Measurements from ENCODE around the gene RIMBP2.

Gene RIMBP2

GRCh38 chr12:130634866-130635265 lies 81.2 kb downstream of the RIMBP2 start:
- Histone ChIP-seq H3K27me3 (ENCODE audit: low read depth, low read length) (no peaks in the 10 kb centered on the region; the same call in 1 of the 2 replicates), H3K27ac (ENCODE audit: low read length) (no peak overlapping the region)

GRCh38 chr12:130633771-130634170 lies 82.3 kb downstream of the RIMBP2 start:
- H4K20me1 ChIP-seq (ENCODE audit: insufficient read depth, low read length) = no peaks in the 10 kb centered on the region
- no peaks in the 10 kb centered on the region for H3K9me3 ChIP-seq (ENCODE audit: insufficient read depth, low read length)
- no peaks in the 10 kb centered on the region; the same call in 1 of the 2 replicates for H3K27me3 ChIP-seq (ENCODE audit: low read depth, low read length)
- H3K27ac ChIP-seq (ENCODE audit: low read length) = no peak overlapping the region
- no peak overlapping the region for H3K9ac ChIP-seq (ENCODE audit: low read length)
- no peaks in the 10 kb centered on the region for H3K4me1 ChIP-seq (ENCODE audit: low read length)
- H3K4me2 ChIP-seq (ENCODE audit: low read length) = no peak overlapping the region
- TF ChIP-seq EZH2phosphoT487 (IDR thresholded peaks at IDR 0.05; ENCODE audit: low read depth) (no peak), CTCF (IDR thresholded peaks at IDR 0.05; ENCODE audit: low read depth, low read length) (no peak)
- no peaks in the 10 kb centered on the region for H3K36me3 ChIP-seq (replicated peaks; ENCODE audit: low read depth, low read length)
- H2AFZ ChIP-seq (ENCODE audit: low read depth, low read length) = no peak overlapping the region
- H3K4me3 ChIP-seq (ENCODE audit: low read length) = no peak overlapping the region
- H3K79me2 ChIP-seq (ENCODE audit: low read length) = no peaks in the 10 kb centered on the region

More at GRCh38 chr12:130634866-130635265, 81.2 kb downstream of the RIMBP2 start:
- H3K9me3 ChIP-seq (ENCODE audit: insufficient read depth, low read length) = no peaks in the 10 kb centered on the region
- no peak overlapping the region for H2AFZ ChIP-seq (ENCODE audit: low read depth, low read length)
- no peak for TF ChIP-seq EZH2phosphoT487 (IDR thresholded peaks at IDR 0.05; ENCODE audit: low read depth)
- no peak for TF ChIP-seq CTCF (IDR thresholded peaks at IDR 0.05; ENCODE audit: low read depth, low read length)
- H3K4me1 ChIP-seq (ENCODE audit: low read length) = no peaks in the 10 kb centered on the region
- H3K36me3 ChIP-seq (replicated peaks; ENCODE audit: low read depth, low read length) = no peaks in the 10 kb centered on the region
- no peaks in the 10 kb centered on the region for H4K20me1 ChIP-seq (ENCODE audit: insufficient read depth, low read length)
- no peak overlapping the region for H3K4me2 ChIP-seq (ENCODE audit: low read length)
- H3K79me2 ChIP-seq (ENCODE audit: low read length) = no peaks in the 10 kb centered on the region
- H3K9ac ChIP-seq (ENCODE audit: low read length) = no peak overlapping the region
- no peak overlapping the region for H3K4me3 ChIP-seq (ENCODE audit: low read length)

GRCh38 chr12:130632642-130633041 lies 83.5 kb downstream of the RIMBP2 start:
- Histone ChIP-seq H3K9me3 (ENCODE audit: insufficient read depth, low read length) (no peaks in the 10 kb centered on the region), H3K4me3 (ENCODE audit: low read length) (no peak overlapping the region)

GRCh38 chr12:130628304-130628703 lies 87.8 kb downstream of the RIMBP2 start:
- no peaks in the 10 kb centered on the region for H3K36me3 ChIP-seq (replicated peaks; ENCODE audit: low read depth, low read length)
- H3K9me3 ChIP-seq (ENCODE audit: insufficient read depth, low read length) = no peaks in the 10 kb centered on the region
- TF ChIP-seq EZH2phosphoT487 (IDR thresholded peaks at IDR 0.05; ENCODE audit: low read depth) = no peak
- no peak for TF ChIP-seq CTCF (IDR thresholded peaks at IDR 0.05; ENCODE audit: low read depth, low read length)
- no peak overlapping the region for H3K4me2 ChIP-seq (ENCODE audit: low read length)
- H2AFZ ChIP-seq (ENCODE audit: low read depth, low read length) = no peak overlapping the region
- H3K27ac ChIP-seq (ENCODE audit: low read length) = no peak overlapping the region
- no peaks in the 10 kb centered on the region for H3K79me2 ChIP-seq (ENCODE audit: low read length)
- no peak overlapping the region for H3K9ac ChIP-seq (ENCODE audit: low read length)
- no peaks in the 10 kb centered on the region; the same call in 1 of the 2 replicates for H3K27me3 ChIP-seq (ENCODE audit: low read depth, low read length)
- no peak overlapping the region for H3K4me3 ChIP-seq (ENCODE audit: low read length)
- H4K20me1 ChIP-seq (ENCODE audit: insufficient read depth, low read length) = no peaks in the 10 kb centered on the region
- H3K4me1 ChIP-seq (ENCODE audit: low read length) = no peaks in the 10 kb centered on the region

More at GRCh38 chr12:130632642-130633041, 83.5 kb downstream of the RIMBP2 start:
- Histone ChIP-seq H3K36me3 (replicated peaks; ENCODE audit: low read depth, low read length) (no peaks in the 10 kb centered on the region), H2AFZ (ENCODE audit: low read depth, low read length) (no peak overlapping the region), H3K4me2 (ENCODE audit: low read length) (no peak overlapping the region), H4K20me1 (ENCODE audit: insufficient read depth, low read length) (no peaks in the 10 kb centered on the region), H3K79me2 (ENCODE audit: low read length) (no peaks in the 10 kb centered on the region), H3K9ac (ENCODE audit: low read length) (no peak overlapping the region), H3K4me1 (ENCODE audit: low read length) (no peaks in the 10 kb centered on the region), H3K27ac (ENCODE audit: low read length) (no peak overlapping the region), H3K27me3 (ENCODE audit: low read depth, low read length) (no peaks in the 10 kb centered on the region; the same call in 1 of the 2 replicates)
- TF ChIP-seq EZH2phosphoT487 (IDR thresholded peaks at IDR 0.05; ENCODE audit: low read depth) = no peak
- no peak for TF ChIP-seq CTCF (IDR thresholded peaks at IDR 0.05; ENCODE audit: low read depth, low read length)

Data from OCI-LY3 (cell line).